ENCODE results near the gene PCDHB6. TPM values are rescaled to one million over a fixed set of nuclear protein-coding genes. Genes with fewer than 3 reads are reported as not detected.
"Not testable (repeated sequence)": the region's sequence is repeated elsewhere in the genome, so short reads cannot be mapped to it uniquely, and the experiment has no call there.

The PCDHB6 gene
- 0.07 TPM for polyA plus RNA-seq (2013, experiment 1 of 2)
- polyA plus RNA-seq (2013, experiment 2 of 2) = 0.10 TPM

GRCh38 chr5:141149812-141150211 is at the start of gene PCDHB6:
PCDHB6 (plus strand) TSS chr5:141150057; CDS start chr5:141150258, 201 bp downstream.
- H3K4me3 ChIP-seq (ENCODE audit: extremely low read depth, insufficient read depth, low read length, poor library complexity, severe bottlenecking) = no peak within 1 kb of the TSS
- no peaks in the 10 kb centered on the region for H3K9me3 ChIP-seq (ENCODE audit: control insufficient read depth, low read length)
- H3K36me3 ChIP-seq (ENCODE audit: control insufficient read depth, insufficient read depth, low read length) = no peaks in the 10 kb centered on the region
- H3K4me1 ChIP-seq (ENCODE audit: control insufficient read depth, insufficient read depth, low read length, poor library complexity, severe bottlenecking) = no peaks in the 10 kb centered on the region
- H3K27ac ChIP-seq (ENCODE audit: low read depth, low read length, severe bottlenecking) = no peak within 1 kb of the TSS
- 90 to 93% methylated on average over 15 to 17 of the region's 18 CpGs for WGBS, 2 experiments (ENCODE audit: insufficient coverage in 2 of 2)

- Histone ChIP-seq H3K27ac (ENCODE audit: low read depth, low read length, severe bottlenecking) (no peak within 1 kb of the TSS), H3K4me1 (ENCODE audit: control insufficient read depth, insufficient read depth, low read length, poor library complexity, severe bottlenecking) (no peaks in the 10 kb centered on the region), H3K36me3 (ENCODE audit: control insufficient read depth, insufficient read depth, low read length) (peaks cover 35% of the 10 kb centered on the region), H3K9me3 (ENCODE audit: control insufficient read depth, low read length) (peaks cover 28% of the 10 kb centered on the region), H3K4me3 (ENCODE audit: extremely low read depth, insufficient read depth, low read length, poor library complexity, severe bottlenecking) (no peak within 1 kb of the TSS)
- WGBS, 2 experiments (ENCODE audit: insufficient coverage in 2 of 2) = 84 to 92% methylated on average over 16 to 17 of the region's 19 CpGs
These were observed 49.5 kb upstream of the PCDHB6 start, which contains the start of gene PCDHB3 for GRCh38 chr5:141100243-141100805. PCDHB3 (plus strand) TSS chr5:141100473; CDS start chr5:141100650, 177 bp downstream.

- Histone ChIP-seq H3K27ac (ENCODE audit: low read depth, low read length, severe bottlenecking) (no peak overlapping the region), H3K36me3 (ENCODE audit: control insufficient read depth, insufficient read depth, low read length) (peaks cover 29% of the 10 kb centered on the region), H3K4me3 (ENCODE audit: extremely low read depth, insufficient read depth, low read length, poor library complexity, severe bottlenecking) (no peak overlapping the region), H3K9me3 (ENCODE audit: control insufficient read depth, low read length) (peaks cover 22% of the 10 kb centered on the region), H3K4me1 (ENCODE audit: control insufficient read depth, insufficient read depth, low read length, poor library complexity, severe bottlenecking) (no peaks in the 10 kb centered on the region)
- 91 to 97% methylated on average over 19 to 20 of the region's 20 CpGs for WGBS, 2 experiments (ENCODE audit: insufficient coverage in 2 of 2)
These were observed 48.8 kb upstream of the PCDHB6 start for GRCh38 chr5:141101059-141101458.

- peaks cover 22% of the 10 kb centered on the region for H3K9me3 ChIP-seq (ENCODE audit: control insufficient read depth, low read length)
These were observed 47.8 kb upstream of the PCDHB6 start for GRCh38 chr5:141102070-141102469.

GRCh38 chr5:141102471-141102870 is 47.4 kb upstream of the PCDHB6 start:
- WGBS, 2 experiments (ENCODE audit: insufficient coverage in 2 of 2) = 95 to 99% methylated on average over 9 to 11 of the region's 38 CpGs
- not testable (repeated sequence) for H3K27ac ChIP-seq (ENCODE audit: low read depth, low read length, severe bottlenecking); H3K4me1 ChIP-seq (ENCODE audit: control insufficient read depth, insufficient read depth, low read length, poor library complexity, severe bottlenecking); H3K4me3 ChIP-seq (ENCODE audit: extremely low read depth, insufficient read depth, low read length, poor library complexity, severe bottlenecking)
- H3K9me3 ChIP-seq (ENCODE audit: control insufficient read depth, low read length) = peaks cover 22% of the 10 kb centered on the region
- peaks cover 27% of the 10 kb centered on the region for H3K36me3 ChIP-seq (ENCODE audit: control insufficient read depth, insufficient read depth, low read length)

More at GRCh38 chr5:141102070-141102469, 47.8 kb upstream of the PCDHB6 start:
- not testable (repeated sequence) for H3K4me3 ChIP-seq (ENCODE audit: extremely low read depth, insufficient read depth, low read length, poor library complexity, severe bottlenecking); H3K27ac ChIP-seq (ENCODE audit: low read depth, low read length, severe bottlenecking); H3K4me1 ChIP-seq (ENCODE audit: control insufficient read depth, insufficient read depth, low read length, poor library complexity, severe bottlenecking)
- WGBS, 2 experiments (ENCODE audit: insufficient coverage in 2 of 2) = 90 to 100% methylated on average over 2 to 5 of the region's 39 CpGs
- peaks cover 27% of the 10 kb centered on the region for H3K36me3 ChIP-seq (ENCODE audit: control insufficient read depth, insufficient read depth, low read length)

GRCh38 chr5:141105350-141105749 is 44.5 kb upstream of the PCDHB6 start:
- Histone ChIP-seq H3K36me3 (ENCODE audit: control insufficient read depth, insufficient read depth, low read length) (peaks cover 12% of the 10 kb centered on the region), H3K4me3 (ENCODE audit: extremely low read depth, insufficient read depth, low read length, poor library complexity, severe bottlenecking) (no peak overlapping the region), H3K27ac (ENCODE audit: low read depth, low read length, severe bottlenecking) (no peak overlapping the region), H3K9me3 (ENCODE audit: control insufficient read depth, low read length) (peaks cover 13% of the 10 kb centered on the region), H3K4me1 (ENCODE audit: control insufficient read depth, insufficient read depth, low read length, poor library complexity, severe bottlenecking) (no peaks in the 10 kb centered on the region)
- WGBS, 2 experiments (ENCODE audit: insufficient coverage in 2 of 2) = 14% methylated on average over 1 of the region's 2 CpGs; no CpG with 5 or more reads in 1 of the 2 experiments

GRCh38 chr5:141119250-141119649 is 30.6 kb upstream of the PCDHB6 start:
- Histone ChIP-seq H3K36me3 (ENCODE audit: control insufficient read depth, insufficient read depth, low read length) (no peaks in the 10 kb centered on the region), H3K9me3 (ENCODE audit: control insufficient read depth, low read length) (peaks cover 12% of the 10 kb centered on the region), H3K4me3 (ENCODE audit: extremely low read depth, insufficient read depth, low read length, poor library complexity, severe bottlenecking) (no peak overlapping the region), H3K27ac (ENCODE audit: low read depth, low read length, severe bottlenecking) (no peak overlapping the region), H3K4me1 (ENCODE audit: control insufficient read depth, insufficient read depth, low read length, poor library complexity, severe bottlenecking) (no peaks in the 10 kb centered on the region)
- WGBS, 2 experiments (ENCODE audit: insufficient coverage in 2 of 2) = no CpG with 5 or more reads among the region's 2 CpGs

- WGBS, 2 experiments (ENCODE audit: insufficient coverage in 2 of 2) = 86 to 90% methylated on average over 12 to 14 of the region's 16 CpGs
- Histone ChIP-seq H3K36me3 (ENCODE audit: control insufficient read depth, insufficient read depth, low read length) (no peaks in the 10 kb centered on the region), H3K4me1 (ENCODE audit: control insufficient read depth, insufficient read depth, low read length, poor library complexity, severe bottlenecking) (no peaks in the 10 kb centered on the region), H3K9me3 (ENCODE audit: control insufficient read depth, low read length) (peaks cover 9% of the 10 kb centered on the region), H3K4me3 (ENCODE audit: extremely low read depth, insufficient read depth, low read length, poor library complexity, severe bottlenecking) (no peak within 1 kb of the TSS), H3K27ac (ENCODE audit: low read depth, low read length, severe bottlenecking) (no peak within 1 kb of the TSS)
These were observed 28.3 kb upstream of the PCDHB6 start, which contains the start of gene PCDHB4 for GRCh38 chr5:141121563-141121962. PCDHB4 (plus strand) TSS chr5:141121818; CDS start chr5:141121999, 181 bp downstream.

GRCh38 chr5:141121985-141122384 is 27.9 kb upstream of the PCDHB6 start:
- no peaks in the 10 kb centered on the region for H3K4me1 ChIP-seq (ENCODE audit: control insufficient read depth, insufficient read depth, low read length, poor library complexity, severe bottlenecking)

GRCh38 chr5:141123396-141124135 is 26.3 kb upstream of the PCDHB6 start:
- not testable (repeated sequence) for H3K4me3 ChIP-seq (ENCODE audit: extremely low read depth, insufficient read depth, low read length, poor library complexity, severe bottlenecking); H3K4me1 ChIP-seq (ENCODE audit: control insufficient read depth, insufficient read depth, low read length, poor library complexity, severe bottlenecking); H3K9me3 ChIP-seq (ENCODE audit: control insufficient read depth, low read length); H3K36me3 ChIP-seq (ENCODE audit: control insufficient read depth, insufficient read depth, low read length); H3K27ac ChIP-seq (ENCODE audit: low read depth, low read length, severe bottlenecking)
- WGBS, 2 experiments (ENCODE audit: insufficient coverage in 2 of 2) = 97% methylated on average over 6 of the region's 73 CpGs; no CpG with 5 or more reads in 1 of the 2 experiments

More at GRCh38 chr5:141121985-141122384, 27.9 kb upstream of the PCDHB6 start:
- Histone ChIP-seq H3K36me3 (ENCODE audit: control insufficient read depth, insufficient read depth, low read length) (no peaks in the 10 kb centered on the region), H3K4me3 (ENCODE audit: extremely low read depth, insufficient read depth, low read length, poor library complexity, severe bottlenecking) (no peak overlapping the region), H3K9me3 (ENCODE audit: control insufficient read depth, low read length) (peaks cover 8% of the 10 kb centered on the region), H3K27ac (ENCODE audit: low read depth, low read length, severe bottlenecking) (no peak overlapping the region)
- WGBS, 2 experiments (ENCODE audit: insufficient coverage in 2 of 2) = 89 to 90% methylated on average over 11 to 12 of the region's 12 CpGs

Measured in mesodermal cell (in vitro differentiated cells).